Activated naive CD4-positive, alpha-beta T cell (primary cell): ENCODE results near the gene GOLGA1.
"Not testable (repeated sequence)": the region's sequence is repeated elsewhere in the genome, so short reads cannot be mapped to it uniquely, and the experiment has no call there.

ENCODE experiments used
- DNase-seq, 4 experiments: peaks; one replicate each; lab custom pipeline; 2025; lab: John Stamatoyannopoulos, UW

The GOLGA1 gene

GRCh38 chr9:124858330-124859046 is 82.4 kb downstream of the GOLGA1 start:
- DNase-seq = no peak

GRCh38 chr9:124857533-124858162 is 83.2 kb downstream of the GOLGA1 start:
- no peak for DNase-seq

- no peak for DNase-seq
These were observed 84.7 kb downstream of the GOLGA1 start for GRCh38 chr9:124855944-124856765.

- no peak for DNase-seq
These were observed 85.3 kb downstream of the GOLGA1 start for GRCh38 chr9:124855566-124855943.

GRCh38 chr9:124854822-124855221 is 86.1 kb downstream of the GOLGA1 start:
- DNase-seq = no peak

- DNase-seq = no peak
These were observed 86.7 kb downstream of the GOLGA1 start for GRCh38 chr9:124854161-124854560.

GRCh38 chr9:124853605-124854143 is 87.2 kb downstream of the GOLGA1 start:
- DNase-seq = no peak

GRCh38 chr9:124852829-124853531 is 87.9 kb downstream of the GOLGA1 start, which contains the start of gene WDR38:
Gene WDR38, plus strand, starts transcription at chr9:124853460. Its CDS starts 72 bp downstream, at chr9:124853532.
- DNase-seq = peak; percentile 56 to 64 (median 60)

- DNase-seq = no peak
These were observed 88.6 kb downstream of the GOLGA1 start for GRCh38 chr9:124852121-124852828.

GRCh38 chr9:124849801-124850200 is 91.1 kb downstream of the GOLGA1 start:
- no peak for DNase-seq

GRCh38 chr9:124846969-124847368 is 93.9 kb downstream of the GOLGA1 start:
- DNase-seq = no peak

- DNase-seq = not testable (repeated sequence)
These were observed 94.4 kb downstream of the GOLGA1 start for GRCh38 chr9:124846467-124846866.

GRCh38 chr9:124844291-124844690 is 96.6 kb downstream of the GOLGA1 start:
- no peak for DNase-seq

- DNase-seq = no peak
These were observed 97.3 kb downstream of the GOLGA1 start for GRCh38 chr9:124843456-124844034.

GRCh38 chr9:124841075-124841821 is 99.6 kb downstream of the GOLGA1 start:
- DNase-seq = no peak

- DNase-seq = no peak
These were observed 100.5 kb downstream of the GOLGA1 start for GRCh38 chr9:124840300-124840833.

GRCh38 chr9:124839612-124840299 is 101.1 kb downstream of the GOLGA1 start:
- no peak for DNase-seq

GRCh38 chr9:124838567-124839275 is 102.2 kb downstream of the GOLGA1 start:
- not testable (repeated sequence) for DNase-seq
